8988T (cell line): ENCODE data around the gene ANKRD33B.
"Not testable (repeated sequence)": the region's sequence is repeated elsewhere in the genome, so short reads cannot be mapped to it uniquely, and the experiment has no call there.

Experiments
- DNase-seq: peaks from one replicate; pipeline ENCODE4 v3.0.0; 2011

ANKRD33B gene

DNA sequence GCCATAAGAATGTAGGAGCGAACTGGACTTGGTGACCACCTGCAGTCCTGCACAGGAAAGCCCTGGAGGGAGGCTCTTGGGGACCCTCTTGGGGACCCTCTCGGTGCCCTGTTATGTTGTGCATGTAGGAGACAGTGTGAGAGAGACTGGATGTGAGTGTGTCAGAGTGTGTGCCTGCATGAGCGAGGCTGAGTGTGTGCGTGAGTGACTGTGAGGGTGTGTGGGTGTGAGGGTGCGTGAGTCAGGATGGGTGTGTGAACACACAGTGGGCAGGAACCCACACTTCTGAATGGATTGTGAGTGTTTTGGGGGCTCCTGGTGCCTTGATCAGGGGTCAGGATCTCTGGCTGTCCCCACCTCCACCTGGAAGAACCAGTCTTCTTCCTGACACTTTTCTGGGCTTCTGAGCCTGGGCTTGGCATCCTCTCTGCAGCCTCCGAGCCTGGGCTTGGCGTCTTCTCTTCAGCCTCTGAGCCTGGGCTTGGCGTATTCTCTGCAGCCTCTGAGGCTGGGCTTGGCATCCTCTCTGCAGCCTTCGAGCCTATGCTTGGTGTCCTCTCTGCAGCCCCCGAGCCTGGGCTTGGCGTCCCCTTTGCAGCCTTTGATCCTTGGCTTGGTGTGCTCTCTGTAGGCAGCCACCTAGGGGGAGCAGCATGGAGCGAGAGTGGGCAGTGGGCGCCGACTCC lies 25.6 kb upstream of the ANKRD33B start:
- no peak for DNase-seq

DNA sequence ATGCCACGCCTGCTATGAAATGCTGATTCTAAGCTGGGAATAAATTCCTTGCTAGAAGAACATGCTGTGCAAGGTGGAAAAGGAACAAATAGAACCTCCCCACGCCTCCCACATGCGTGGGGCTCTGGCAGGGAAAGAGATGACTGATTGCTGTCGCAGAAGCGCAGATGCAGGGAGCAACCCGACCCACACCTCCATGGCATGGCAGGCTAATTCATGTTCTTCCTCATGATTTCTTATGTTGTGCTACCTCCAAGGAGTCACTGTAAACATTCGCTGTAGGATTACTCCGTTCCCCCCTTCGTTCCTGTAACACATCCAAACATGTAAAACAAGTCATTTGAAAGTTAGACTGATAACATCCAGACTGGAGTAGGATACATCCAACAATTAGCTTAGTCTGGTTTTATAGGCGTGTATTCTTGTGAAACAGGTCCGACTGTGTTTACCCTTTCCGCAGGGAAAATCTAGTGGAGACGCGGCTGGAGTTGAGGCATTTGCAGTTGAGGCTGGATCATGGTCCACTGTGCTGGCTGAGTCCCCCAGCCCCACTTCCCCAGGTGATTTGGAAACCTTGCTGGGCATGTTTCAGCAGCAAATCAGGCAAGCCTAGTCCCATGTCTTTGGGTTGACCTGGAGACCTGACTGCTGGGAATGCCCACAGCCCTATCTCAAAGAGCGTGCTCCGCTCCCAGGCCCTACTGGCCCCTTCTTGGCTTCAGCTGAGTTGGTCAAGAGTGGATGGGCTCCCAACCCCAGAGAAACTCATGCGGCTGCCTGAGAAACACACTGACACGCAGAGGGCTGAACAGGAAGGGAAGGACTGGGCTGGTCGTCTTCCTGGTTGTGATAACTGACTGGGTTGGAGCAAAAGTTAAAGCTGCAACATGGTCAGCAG lies 24.8 kb upstream of the ANKRD33B start:
- no peak for DNase-seq

DNA sequence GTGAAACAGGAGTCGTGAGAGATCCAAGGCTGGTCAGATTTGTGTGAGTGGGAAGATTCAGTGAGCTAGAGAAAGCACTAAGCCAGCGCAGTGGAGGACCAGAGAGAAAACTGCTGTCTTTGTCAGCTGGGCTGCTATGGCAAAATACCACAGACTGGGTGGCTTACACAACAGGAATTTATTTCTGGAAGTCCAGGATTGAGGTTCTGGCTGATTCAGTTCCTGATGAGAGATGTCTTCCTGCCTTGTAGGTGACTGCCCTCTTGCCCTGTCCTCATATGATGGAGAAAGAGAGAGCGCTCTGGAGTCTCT lies 24.2 kb upstream of the ANKRD33B start:
- no peak for DNase-seq

- DNase-seq, result no peak
Observed at GRCh38 chr5:10540036-10540544, 23.8 kb upstream of the ANKRD33B start.

- no peak for DNase-seq
Observed at GRCh38 chr5:10540951-10541646, 22.8 kb upstream of the ANKRD33B start.

GRCh38 chr5:10542055-10542550 lies 21.8 kb upstream of the ANKRD33B start:
- no peak for DNase-seq

DNA sequence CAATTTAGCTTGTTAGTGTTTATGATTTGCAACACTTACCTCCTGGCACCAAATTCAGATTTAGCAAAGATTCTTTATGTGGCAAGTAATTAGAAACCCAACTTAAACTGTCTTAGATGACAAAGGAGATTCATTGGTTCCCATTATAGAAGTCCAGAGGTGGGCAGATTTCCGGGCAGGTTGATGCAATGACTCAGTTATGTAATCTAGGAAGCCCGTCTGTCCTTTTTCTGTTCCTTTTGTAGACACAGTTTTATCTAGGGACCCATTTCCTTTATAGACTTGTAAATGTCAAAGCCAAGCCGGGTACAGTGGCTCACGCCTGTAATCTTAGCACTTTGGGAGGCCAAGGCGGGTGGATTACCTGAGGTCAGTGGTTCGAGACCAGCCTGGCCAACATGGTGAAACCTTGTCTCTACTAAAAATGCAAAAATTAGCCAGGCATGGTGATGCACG lies 20.3 kb upstream of the ANKRD33B start:
- no peak for DNase-seq

- no peak for DNase-seq
Observed at GRCh38 chr5:10545084-10545483, 18.8 kb upstream of the ANKRD33B start.

DNA sequence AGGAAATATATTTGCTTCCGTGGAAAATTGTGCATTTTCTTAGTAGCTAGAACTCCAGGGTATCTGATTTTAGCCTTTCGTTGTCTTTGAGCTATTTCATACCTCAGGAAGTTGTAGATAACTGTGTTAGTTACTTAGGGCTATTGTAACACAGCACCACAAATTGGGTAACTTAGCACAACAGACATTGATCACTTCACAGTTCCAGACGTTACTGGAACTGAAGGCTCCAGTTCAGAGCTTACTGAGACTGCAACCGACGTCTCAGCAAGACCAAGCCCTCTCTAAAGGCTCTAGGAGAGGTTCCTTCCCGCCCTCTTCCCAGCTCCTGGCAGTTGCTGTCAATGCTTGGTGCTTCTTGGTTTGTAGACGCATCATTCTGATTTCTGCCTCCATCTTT lies 17.7 kb upstream of the ANKRD33B start:
- no peak for DNase-seq

GRCh38 chr5:10548418-10549122 lies 15.3 kb upstream of the ANKRD33B start:
- no peak for DNase-seq

DNA sequence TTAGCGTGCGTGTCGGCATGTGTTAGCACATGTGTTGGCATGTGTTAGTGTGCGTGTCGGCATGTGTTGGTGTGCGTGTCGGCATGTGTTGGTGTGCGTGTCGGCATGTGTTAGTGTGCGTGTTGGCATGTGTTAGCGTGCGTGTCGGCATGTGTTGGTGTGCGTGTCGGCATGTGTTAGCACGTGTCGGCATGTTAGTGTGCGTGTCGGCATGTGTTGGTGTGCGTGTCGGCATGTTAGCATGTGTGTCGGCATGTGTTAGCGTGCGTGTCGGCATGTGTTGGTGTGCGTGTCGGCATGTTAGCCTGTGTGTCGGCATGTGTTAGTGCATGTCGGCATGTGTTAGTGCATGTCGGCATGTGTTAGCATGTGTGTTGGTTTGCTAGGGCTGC lies 14.8 kb upstream of the ANKRD33B start:
- not testable (repeated sequence) for DNase-seq

- no peak for DNase-seq
Observed at GRCh38 chr5:10550222-10550995, 13.5 kb upstream of the ANKRD33B start.

GRCh38 chr5:10551782-10552138 lies 12.1 kb upstream of the ANKRD33B start:
- no peak for DNase-seq

GRCh38 chr5:10552183-10553143 lies 11.4 kb upstream of the ANKRD33B start:
- DNase-seq, result no peak

DNA sequence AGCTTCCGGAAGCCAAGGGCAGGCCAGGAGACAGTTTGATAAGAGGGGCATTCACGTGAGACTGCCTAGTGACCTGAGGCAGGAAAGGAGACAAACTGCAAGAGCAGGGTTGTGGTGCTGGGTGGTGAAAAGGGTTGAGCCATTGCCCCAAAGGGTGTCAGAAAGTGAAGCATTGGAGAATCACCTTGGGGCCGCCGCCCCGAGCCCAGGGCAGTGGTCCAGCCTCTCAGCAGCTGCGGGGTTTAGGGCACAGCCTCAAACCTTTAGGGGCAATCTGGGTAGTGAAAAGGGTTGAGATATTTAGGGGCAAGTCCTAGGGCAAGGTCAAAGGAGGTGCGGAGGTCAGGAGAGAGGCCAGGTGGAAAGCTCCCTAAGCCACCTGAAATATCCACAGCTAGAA lies 10.4 kb upstream of the ANKRD33B start:
- no peak for DNase-seq

GRCh38 chr5:10555277-10555684 lies 8.6 kb upstream of the ANKRD33B start:
- peak; percentile 85 for DNase-seq

GRCh38 chr5:10556289-10556807 lies 7.5 kb upstream of the ANKRD33B start:
- peak; percentile 84 for DNase-seq

- no peak for DNase-seq
Observed at GRCh38 chr5:10556893-10557746, 6.8 kb upstream of the ANKRD33B start.

DNA sequence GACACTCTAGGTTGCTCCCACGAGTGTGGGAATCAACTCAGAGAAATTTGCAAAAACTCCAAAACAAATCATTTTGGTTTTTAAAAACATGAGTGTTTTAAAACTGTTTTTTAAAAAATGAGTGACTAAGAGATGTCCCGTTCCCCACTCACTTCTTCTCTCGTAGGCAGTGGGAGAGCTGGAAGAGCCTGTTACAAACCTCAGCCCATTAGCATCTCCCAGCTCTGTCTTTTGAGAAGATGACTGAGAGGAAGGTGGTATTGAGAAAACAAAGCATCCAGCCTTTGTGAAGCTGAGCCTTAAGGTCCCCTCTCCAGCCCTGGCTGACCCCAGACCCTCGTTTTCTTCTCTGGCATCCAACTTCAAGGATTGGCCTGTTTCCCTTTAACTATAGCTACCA lies 4.7 kb upstream of the ANKRD33B start:
- no peak for DNase-seq
